ENCODE data around the gene MEIS1.

The MEIS1 gene

GRCh38 chr2:66535574-66536289 lies 100.8 kb downstream of the MEIS1 start:
- no peak for DNase-seq (ENCODE audit: low spot score in 2 of 2)
- H3K27ac Mint-ChIP-seq (ENCODE audit: low read depth): no peak overlapping the region
- H3K4me1 Mint-ChIP-seq: no peaks in the 10 kb centered on the region
- H3K9me3 Mint-ChIP-seq: no peaks in the 10 kb centered on the region
- H3K4me3 Mint-ChIP-seq: no peak overlapping the region
- H3K27me3 Mint-ChIP-seq: no peaks in the 10 kb centered on the region
- ATAC-seq (replicated peaks; ENCODE audit: extremely low read depth, poor library complexity, severe bottlenecking): no peak
- no peaks in the 10 kb centered on the region for H3K36me3 Mint-ChIP-seq (ENCODE audit: insufficient read depth)

- H3K27me3 Mint-ChIP-seq: no peaks in the 10 kb centered on the region
- no peak overlapping the region for H3K27ac Mint-ChIP-seq (ENCODE audit: low read depth)
- no peaks in the 10 kb centered on the region for H3K36me3 Mint-ChIP-seq (ENCODE audit: insufficient read depth)
- ATAC-seq (replicated peaks; ENCODE audit: extremely low read depth, poor library complexity, severe bottlenecking): no peak
- no peak for DNase-seq (ENCODE audit: low spot score in 2 of 2)
- H3K4me1 Mint-ChIP-seq: no peaks in the 10 kb centered on the region
- H3K4me3 Mint-ChIP-seq: no peak overlapping the region
- no peaks in the 10 kb centered on the region for H3K9me3 Mint-ChIP-seq
These were observed 101.4 kb downstream of the MEIS1 start for GRCh38 chr2:66536290-66536673.

GRCh38 chr2:66536997-66537396 lies 102.1 kb downstream of the MEIS1 start:
- ATAC-seq (replicated peaks; ENCODE audit: extremely low read depth, poor library complexity, severe bottlenecking) (no peak), DNase-seq (ENCODE audit: low spot score in 2 of 2) (no peak)
- H3K4me1 Mint-ChIP-seq: no peaks in the 10 kb centered on the region
- H3K4me3 Mint-ChIP-seq: no peak overlapping the region
- H3K27ac Mint-ChIP-seq (ENCODE audit: low read depth): no peak overlapping the region
- no peaks in the 10 kb centered on the region for H3K9me3 Mint-ChIP-seq
- H3K36me3 Mint-ChIP-seq (ENCODE audit: insufficient read depth): no peaks in the 10 kb centered on the region
- no peaks in the 10 kb centered on the region for H3K27me3 Mint-ChIP-seq

- Mint-ChIP-seq H3K4me3 (no peak overlapping the region), H3K4me1 (no peaks in the 10 kb centered on the region), H3K9me3 (no peaks in the 10 kb centered on the region), H3K27me3 (peaks cover 2% of the 10 kb centered on the region), H3K27ac (ENCODE audit: low read depth) (no peak overlapping the region), H3K36me3 (ENCODE audit: insufficient read depth) (no peaks in the 10 kb centered on the region)
- ATAC-seq (replicated peaks; ENCODE audit: extremely low read depth, poor library complexity, severe bottlenecking) (no peak), DNase-seq (ENCODE audit: low spot score in 2 of 2) (no peak)
These were observed 103.4 kb downstream of the MEIS1 start for GRCh38 chr2:66538291-66538690.

- no peak for DNase-seq (ENCODE audit: low spot score in 2 of 2)
- Mint-ChIP-seq H3K4me1 (no peaks in the 10 kb centered on the region), H3K9me3 (no peaks in the 10 kb centered on the region), H3K27me3 (peaks cover 9% of the 10 kb centered on the region), H3K4me3 (no peak overlapping the region), H3K36me3 (ENCODE audit: insufficient read depth) (no peaks in the 10 kb centered on the region), H3K27ac (ENCODE audit: low read depth) (no peak overlapping the region)
- no peak for ATAC-seq (replicated peaks; ENCODE audit: extremely low read depth, poor library complexity, severe bottlenecking)
These were observed 104.5 kb downstream of the MEIS1 start for GRCh38 chr2:66539452-66539851.

- Mint-ChIP-seq H3K4me3 (no peak overlapping the region), H3K27me3 (peaks cover 9% of the 10 kb centered on the region)
- ATAC-seq (replicated peaks; ENCODE audit: extremely low read depth, poor library complexity, severe bottlenecking): no peak
These were observed 106.7 kb downstream of the MEIS1 start for GRCh38 chr2:66541646-66542045.

GRCh38 chr2:66543257-66543767 lies 108.4 kb downstream of the MEIS1 start:
- Mint-ChIP-seq H3K27me3 (peaks cover 9% of the 10 kb centered on the region), H3K4me1 (no peaks in the 10 kb centered on the region), H3K27ac (ENCODE audit: low read depth) (no peak overlapping the region), H3K9me3 (peaks cover 5% of the 10 kb centered on the region), H3K36me3 (ENCODE audit: insufficient read depth) (no peaks in the 10 kb centered on the region), H3K4me3 (no peak overlapping the region)
- no peak for DNase-seq (ENCODE audit: low spot score in 2 of 2)
- ATAC-seq (replicated peaks; ENCODE audit: extremely low read depth, poor library complexity, severe bottlenecking): no peak

More at GRCh38 chr2:66541646-66542045, 106.7 kb downstream of the MEIS1 start:
- no peaks in the 10 kb centered on the region for H3K36me3 Mint-ChIP-seq (ENCODE audit: insufficient read depth)
- H3K27ac Mint-ChIP-seq (ENCODE audit: low read depth): no peak overlapping the region
- DNase-seq (ENCODE audit: low spot score in 2 of 2): no peak
- no peaks in the 10 kb centered on the region for H3K4me1 Mint-ChIP-seq
- peaks cover 5% of the 10 kb centered on the region for H3K9me3 Mint-ChIP-seq

GRCh38 chr2:66544258-66544657 lies 109.3 kb downstream of the MEIS1 start:
- no peak for ATAC-seq (replicated peaks; ENCODE audit: extremely low read depth, poor library complexity, severe bottlenecking)

GRCh38 chr2:66545258-66545657 lies 110.3 kb downstream of the MEIS1 start:
- Mint-ChIP-seq H3K4me1 (no peaks in the 10 kb centered on the region), H3K4me3 (no peak overlapping the region), H3K9me3 (peaks cover 5% of the 10 kb centered on the region), H3K27me3 (peaks cover 9% of the 10 kb centered on the region), H3K36me3 (ENCODE audit: insufficient read depth) (no peaks in the 10 kb centered on the region), H3K27ac (ENCODE audit: low read depth) (no peak overlapping the region)
- DNase-seq (ENCODE audit: low spot score in 2 of 2): no peak
- ATAC-seq (replicated peaks; ENCODE audit: extremely low read depth, poor library complexity, severe bottlenecking): no peak

More at GRCh38 chr2:66544258-66544657, 109.3 kb downstream of the MEIS1 start:
- Mint-ChIP-seq H3K36me3 (ENCODE audit: insufficient read depth) (no peaks in the 10 kb centered on the region), H3K4me3 (no peak overlapping the region), H3K27me3 (peaks cover 9% of the 10 kb centered on the region), H3K27ac (ENCODE audit: low read depth) (no peak overlapping the region), H3K9me3 (peaks cover 5% of the 10 kb centered on the region), H3K4me1 (no peaks in the 10 kb centered on the region)
- no peak for DNase-seq (ENCODE audit: low spot score in 2 of 2)

GRCh38 chr2:66547118-66547517 lies 112.2 kb downstream of the MEIS1 start:
- H3K4me3 Mint-ChIP-seq: no peak overlapping the region
- DNase-seq (ENCODE audit: low spot score in 2 of 2) (no peak), ATAC-seq (replicated peaks; ENCODE audit: extremely low read depth, poor library complexity, severe bottlenecking) (no peak)
- no peaks in the 10 kb centered on the region for H3K36me3 Mint-ChIP-seq (ENCODE audit: insufficient read depth)
- no peak overlapping the region for H3K27ac Mint-ChIP-seq (ENCODE audit: low read depth)
- peaks cover 5% of the 10 kb centered on the region for H3K9me3 Mint-ChIP-seq
- H3K4me1 Mint-ChIP-seq: no peaks in the 10 kb centered on the region
- H3K27me3 Mint-ChIP-seq: peaks cover 9% of the 10 kb centered on the region

GRCh38 chr2:66547887-66548286 lies 113.0 kb downstream of the MEIS1 start:
- Mint-ChIP-seq H3K4me1 (no peaks in the 10 kb centered on the region), H3K9me3 (peaks cover 5% of the 10 kb centered on the region), H3K4me3 (no peak overlapping the region), H3K27ac (ENCODE audit: low read depth) (no peak overlapping the region), H3K27me3 (peaks cover 9% of the 10 kb centered on the region), H3K36me3 (ENCODE audit: insufficient read depth) (no peaks in the 10 kb centered on the region)
- DNase-seq (ENCODE audit: low spot score in 2 of 2): no peak
- no peak for ATAC-seq (replicated peaks; ENCODE audit: extremely low read depth, poor library complexity, severe bottlenecking)

GRCh38 chr2:66548422-66548821 lies 113.5 kb downstream of the MEIS1 start:
- no peaks in the 10 kb centered on the region for H3K36me3 Mint-ChIP-seq (ENCODE audit: insufficient read depth)
- H3K27ac Mint-ChIP-seq (ENCODE audit: low read depth): no peak overlapping the region
- ATAC-seq (replicated peaks; ENCODE audit: extremely low read depth, poor library complexity, severe bottlenecking): no peak
- peaks cover 6% of the 10 kb centered on the region for H3K27me3 Mint-ChIP-seq
- H3K9me3 Mint-ChIP-seq: peaks cover 5% of the 10 kb centered on the region
- H3K4me3 Mint-ChIP-seq: no peak overlapping the region
- no peaks in the 10 kb centered on the region for H3K4me1 Mint-ChIP-seq
- DNase-seq (ENCODE audit: low spot score in 2 of 2): no peak

GRCh38 chr2:66550826-66551225 lies 115.9 kb downstream of the MEIS1 start:
- ATAC-seq (replicated peaks; ENCODE audit: extremely low read depth, poor library complexity, severe bottlenecking) (no peak), DNase-seq (ENCODE audit: low spot score in 2 of 2) (no peak)
- Mint-ChIP-seq H3K27me3 (no peaks in the 10 kb centered on the region), H3K27ac (ENCODE audit: low read depth) (no peak overlapping the region), H3K4me3 (no peak overlapping the region), H3K9me3 (peaks cover 3% of the 10 kb centered on the region), H3K4me1 (no peaks in the 10 kb centered on the region), H3K36me3 (ENCODE audit: insufficient read depth) (no peaks in the 10 kb centered on the region)
